Measurements from ENCODE around the gene GGA3. TPM values are rescaled to one million over a fixed set of nuclear protein-coding genes. Genes with fewer than 3 reads are reported as not detected.

The GGA3 gene
- total RNA-seq, 2 donors from 2014 or later = 28.0 to 32.4 TPM

Other genes with a start within 250 kb of the GGA3 start
- gene MRPL58, start 248.9 kb downstream of the GGA3 start, total RNA-seq = 10 to 100 TPM; 23.3 to 23.5 TPM
- 100 to 1,000 TPM; 205 to 235 TPM for gene ATP5PD, start 214.6 kb downstream of the GGA3 start, total RNA-seq
- 10 to 100 TPM; 23.0 to 25.0 TPM for gene KCTD2, start 214.4 kb downstream of the GGA3 start, total RNA-seq
- 1 to 10 TPM; 6.1 to 8.1 TPM for gene SLC16A5, start 173.7 kb downstream of the GGA3 start, total RNA-seq
- 1 to 10 TPM; 5.8 to 6.4 TPM for gene ARMC7, start 151.6 kb downstream of the GGA3 start, total RNA-seq
- gene NT5C, start 129.9 kb downstream of the GGA3 start, total RNA-seq = 10 to 100 TPM; 26.2 to 33.0 TPM
- gene JPT1, start 107.1 kb downstream of the GGA3 start, total RNA-seq = 10 to 100 TPM; 20.1 to 22.3 TPM
- gene SUMO2, start 78.6 kb downstream of the GGA3 start, total RNA-seq = 100 to 1,000 TPM; 221 to 238 TPM
- 10 to 100 TPM; 49.6 to 50.9 TPM for gene NUP85, start 55.9 kb downstream of the GGA3 start, total RNA-seq
- 10 to 100 TPM; 25.0 to 30.9 TPM for gene MRPS7, start 273 bp upstream of the GGA3 start, total RNA-seq
- 10 to 100 TPM; 25.2 to 27.3 TPM for gene MIF4GD, start 9.6 kb upstream of the GGA3 start, total RNA-seq
- 10 to 100 TPM in 1 of 2 donors, 1 to 10 TPM in 1; 9.9 to 14.6 TPM for gene SLC25A19, start 27.8 kb upstream of the GGA3 start, total RNA-seq
- 10 to 100 TPM; 87.2 to 97.8 TPM for gene GRB2, start 144.1 kb upstream of the GGA3 start, total RNA-seq
- gene TMEM94, start 195.0 kb upstream of the GGA3 start, total RNA-seq = 10 to 100 TPM; 53.8 to 64.3 TPM